ENCODE measurements around the gene S100A14. TPM values are rescaled to one million over a fixed set of nuclear protein-coding genes. Genes with fewer than 3 reads are reported as not detected.

The S100A14 gene
- total RNA-seq, 1 experiment from 2014 or later: 0.63 TPM

DNA sequence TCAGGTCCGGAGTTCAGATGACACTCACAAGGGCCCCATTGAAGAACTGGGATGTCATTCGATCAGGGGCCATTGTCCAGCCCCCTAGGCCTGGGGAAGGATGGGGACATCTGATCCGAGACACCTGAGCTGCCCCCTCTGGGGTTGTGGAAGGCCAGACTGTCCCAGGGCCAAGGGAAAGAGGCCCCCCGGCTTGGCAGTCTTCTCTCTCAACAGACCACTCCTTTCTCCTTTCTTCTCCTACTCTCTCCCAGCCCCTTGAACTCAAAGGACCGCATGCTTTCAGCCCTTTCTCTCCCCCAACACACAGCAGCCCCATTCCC is 13.2 kb upstream of the S100A14 start:
- Histone ChIP-seq H4K5ac (ENCODE audit: insufficient read length, low read depth, low read length) (no peak overlapping the region), H3K27me3 (ENCODE audit: insufficient read depth, low read length) (no peaks in the 10 kb centered on the region), H2AK5ac (ENCODE audit: insufficient read length, low read length) (no peak overlapping the region), H3K9ac (ENCODE audit: extremely low read depth, insufficient read length, low read length) (no peak overlapping the region), H2AFZ (ENCODE audit: low read length) (no peak overlapping the region), H2BK120ac (ENCODE audit: low read depth, low read length, poor library complexity, severe bottlenecking) (no peak overlapping the region), H3K14ac (ENCODE audit: insufficient read depth, low read length) (no peak overlapping the region), H3K4me1 (ENCODE audit: insufficient read depth, low read length) (no peaks in the 10 kb centered on the region), H4K91ac (ENCODE audit: insufficient read length, low read depth, low read length) (no peak overlapping the region), H4K20me1 (ENCODE audit: control insufficient read depth, insufficient read depth, insufficient read length) (no peaks in the 10 kb centered on the region), H3T11ph (ENCODE audit: low read length) (no peak overlapping the region), H3K23ac (ENCODE audit: insufficient read length, low read depth, low read length) (no peak overlapping the region), H3K56ac (ENCODE audit: insufficient read length, low read depth, low read length) (no peak overlapping the region), H3K79me2 (ENCODE audit: insufficient read depth, low read length) (no peaks in the 10 kb centered on the region), H4K8ac (replicated peaks; ENCODE audit: insufficient read length, low read depth, low read length) (no peak overlapping the region), H2BK20ac (ENCODE audit: low read depth, low read length, poor library complexity, severe bottlenecking) (no peak overlapping the region), H2BK15ac (ENCODE audit: low read depth, low read length) (no peak overlapping the region), H3K79me1 (ENCODE audit: insufficient read depth, low read depth, low read length, poor library complexity, severe bottlenecking) (no peaks in the 10 kb centered on the region), H3K23me2 (ENCODE audit: insufficient read length, low read depth, low read length, poor library complexity, severe bottlenecking) (peaks cover 16% of the 10 kb centered on the region), H3K4ac (ENCODE audit: low read depth, low read length) (no peak overlapping the region), H3K18ac (ENCODE audit: insufficient read length, low read depth, low read length) (no peak overlapping the region), H3K27ac (ENCODE audit: insufficient read length, low read depth, low read length) (no peak overlapping the region), H3K4me2 (ENCODE audit: insufficient read depth, insufficient read length, low read length) (no peak overlapping the region), H2BK5ac (ENCODE audit: insufficient read length, low read length) (no peak overlapping the region), H3K9me3 (ENCODE audit: control insufficient read depth, low read depth, low read length) (no peaks in the 10 kb centered on the region), H2BK12ac (ENCODE audit: insufficient read length, low read depth, low read length) (no peak overlapping the region)
- H3K4me3 Mint-ChIP-seq: no peak overlapping the region; a peak in 1 of 5 replicates
- peaks cover 0 to under 1% of the 10 kb centered on the region in 2 experiments; a peak in 2 of 5 replicates for H3K9me3 Mint-ChIP-seq
- DNase-seq: no peak
- no CpG with 5 or more reads among the region's 5 CpGs for WGBS (ENCODE audit: extremely low coverage, insufficient read length, low lambda C conversion rate)
- TF ChIP-seq, protein P1, sequence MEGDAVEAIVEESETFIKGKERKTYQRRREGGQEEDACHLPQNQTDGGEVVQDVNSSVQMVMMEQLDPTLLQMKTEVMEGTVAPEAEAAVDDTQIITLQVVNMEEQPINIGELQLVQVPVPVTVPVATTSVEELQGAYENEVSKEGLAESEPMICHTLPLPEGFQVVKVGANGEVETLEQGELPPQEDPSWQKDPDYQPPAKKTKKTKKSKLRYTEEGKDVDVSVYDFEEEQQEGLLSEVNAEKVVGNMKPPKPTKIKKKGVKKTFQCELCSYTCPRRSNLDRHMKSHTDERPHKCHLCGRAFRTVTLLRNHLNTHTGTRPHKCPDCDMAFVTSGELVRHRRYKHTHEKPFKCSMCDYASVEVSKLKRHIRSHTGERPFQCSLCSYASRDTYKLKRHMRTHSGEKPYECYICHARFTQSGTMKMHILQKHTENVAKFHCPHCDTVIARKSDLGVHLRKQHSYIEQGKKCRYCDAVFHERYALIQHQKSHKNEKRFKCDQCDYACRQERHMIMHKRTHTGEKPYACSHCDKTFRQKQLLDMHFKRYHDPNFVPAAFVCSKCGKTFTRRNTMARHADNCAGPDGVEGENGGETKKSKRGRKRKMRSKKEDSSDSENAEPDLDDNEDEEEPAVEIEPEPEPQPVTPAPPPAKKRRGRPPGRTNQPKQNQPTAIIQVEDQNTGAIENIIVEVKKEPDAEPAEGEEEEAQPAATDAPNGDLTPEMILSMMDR (conservative IDR thresholded peaks at IDR 0.05): no peak
- 0 out of 2 replicates have a peak, but pooled peaks cover 2% of the 10 kb centered on the region for H3K27me3 Mint-ChIP-seq (ENCODE audit: low read depth)
- peaks cover 6 to 17% (median 16%) of the 10 kb centered on the region in 3 experiments for H3K36me3 Mint-ChIP-seq (ENCODE audit: insufficient read depth in 1 of 3, low read depth in 3 of 3)
- H3K27ac Mint-ChIP-seq: peak overlapping the region in 1 of 3 experiments; percentile 85; a peak in 1 of 7 replicates
- H3K4me1 Mint-ChIP-seq: peaks cover 39 to 40% of the 10 kb centered on the region in 2 experiments
